Small intestine (tissue), 16 donors: Measurements from ENCODE around the gene GYG2. TPM values are rescaled to one million over a fixed set of nuclear protein-coding genes. Genes with fewer than 3 reads are reported as not detected.
"Not testable (repeated sequence)": the region's sequence is repeated elsewhere in the genome, so short reads cannot be mapped to it uniquely, and the experiment has no call there.

Experiments used
- DNase-seq, 2 donors: peaks; one replicate each; pipeline versions ENCODE4 v3.0.0 to v3.0.0-alpha.2; 2013
- FAIRE-seq: peaks from 2 replicates; lab custom pipeline; 2012; peaks lifted over from hg19 to GRCh38; lab: Jason Lieb, UNC
- H3K27ac ChIP-seq, 3 donors: one replicate each; pipeline ENCODE4 v1.5.1; 2013; ENCODE audit warnings: low read length in 2 of 3, mild to moderate bottlenecking in 2 of 3, control low read depth in 1 of 3, inconsistent platforms in 1 of 3, low read depth in 1 of 3, moderate library complexity in 1 of 3
- H3K27me3 ChIP-seq, 3 donors: one replicate each; pipeline ENCODE4 v1.6.1; 2013; ENCODE audit warnings: low read length in 3 of 3, inconsistent platforms in 1 of 3; ENCODE audit not compliant: control insufficient read depth in 3 of 3, insufficient read depth in 3 of 3
- H3K36me3 ChIP-seq, 3 donors: one replicate each; pipeline ENCODE4 v1.6.1; 2013; ENCODE audit warnings: low read length in 3 of 3, inconsistent platforms in 1 of 3, low read depth in 1 of 3, mild to moderate bottlenecking in 1 of 3, moderate library complexity in 1 of 3; ENCODE audit not compliant: control insufficient read depth in 3 of 3, insufficient read depth in 2 of 3
- H3K4me1 ChIP-seq, 3 donors: one replicate each; pipeline ENCODE4 v1.6.1; 2013; ENCODE audit warnings: low read length in 2 of 3, inconsistent platforms in 1 of 3, low read depth in 1 of 3, mild to moderate bottlenecking in 1 of 3, moderate library complexity in 1 of 3; ENCODE audit not compliant: control insufficient read depth in 3 of 3, insufficient read depth in 2 of 3
- H3K4me3 ChIP-seq, 3 donors: one replicate each; pipeline ENCODE4 v1.5.1; 2013; ENCODE audit warnings: low read length in 3 of 3, control low read depth in 1 of 3, inconsistent platforms in 1 of 3, low read depth in 1 of 3, mild to moderate bottlenecking in 1 of 3, moderate library complexity in 1 of 3
- H3K9me3 ChIP-seq, 2 donors: one replicate each; pipeline ENCODE4 v1.6.1; 2013; ENCODE audit warnings: low read depth in 1 of 2, low read length in 1 of 2; ENCODE audit not compliant: control insufficient read depth in 2 of 2, insufficient read depth in 1 of 2
- WGBS, 3 donors: extraction: QIAGEN DNeasy Blood & Tissue Kit; methylation state at CpG; one replicate each; pipeline ENCODE4 v1.1.7; 2013; 5-methylcytosine and 5-hydroxymethylcytosine counted together
- long read RNA-seq, 10 donors: transcript quantifications; one replicate each; lab custom pipeline, GENCODE V29; 2026
- polyA plus RNA-seq, 4 donors: library from polyadenylated mRNA; stranded (reverse) in 3 of 4; unstranded in 1 of 4; fragments of 200-250 nt in 3 of 4; fragments of 120-200 nt in 1 of 4; gene quantifications; one replicate each; pipeline versions ENCODE4 v1.2.1 to v1.2.3, GENCODE V29; 2013
- donor health status: healthy with polysubstance abuse.
- donor health status: control.
- donor health status: control.
- donor health status: Bipolar disorder and iron deficiency.
- donor health status: healthy.

The GYG2 gene
- 10 to 100 TPM in 1 of 4 donors, 1 to 10 TPM in 3; 1.6 to 12.5 (median 4.3) TPM for polyA plus RNA-seq
- long read RNA-seq, donor 1, transcript GYG2-205 (11 exons, 1,956 nt), result major isoform, 5 of 5 reads
- long read RNA-seq, donor 1, partial matches to known transcripts, result 0 of 5 reads
- long read RNA-seq, donor 1, other reads (novel, unspliced or antisense), result 0 of 5 reads
- long read RNA-seq, donor 2, partial matches to known transcripts, result 0 of 1 reads
- long read RNA-seq, donor 2, other reads (novel, unspliced or antisense), result 0 of 1 reads
- long read RNA-seq, donor 3, partial matches to known transcripts, result 0 of 1 reads
- long read RNA-seq, donor 3, other reads (novel, unspliced or antisense), result 0 of 1 reads
- long read RNA-seq, donor 4, result 0 reads
- long read RNA-seq, donor 5, result 0 reads
- long read RNA-seq, donor 6, result 0 reads
- long read RNA-seq, donor 7, partial matches to known transcripts, result 0 of 2 reads
- long read RNA-seq, donor 7, other reads (novel, unspliced or antisense), result 0 of 2 reads
- long read RNA-seq, donor 8, result 0 reads
- long read RNA-seq, donor 9, result 0 reads
- long read RNA-seq, donor 10, result 0 reads

GRCh38 chrX:2828344-2828958, at the start of gene GYG2:
GYG2 (plus strand) TSS chrX:2828930; CDS start chrX:2830189, 1,259 bp downstream.
- FAIRE-seq (no peak), DNase-seq (peak; percentile 10 to 38)
- 17 to 46% (median 34%) methylated on average over 21 to 56 of the region's 56 CpGs for WGBS, 3 donors
- H3K27ac ChIP-seq, result no peak within 1 kb of the TSS
- no peaks in the 10 kb centered on the region for H3K9me3 ChIP-seq
- H3K4me3 ChIP-seq, result peak within 1 kb of the TSS; percentile 23 to 52 (median 39)
- no peaks in the 10 kb centered on the region for H3K36me3 ChIP-seq
- no peaks in the 10 kb centered on the region for H3K4me1 ChIP-seq
- H3K27me3 ChIP-seq, result no peaks in the 10 kb centered on the region

GRCh38 chrX:2780472-2781225, 48.1 kb upstream of the GYG2 start:
- not testable (repeated sequence) for FAIRE-seq, H3K27me3 ChIP-seq, H3K4me1 ChIP-seq, H3K4me3 ChIP-seq, H3K36me3 ChIP-seq, H3K9me3 ChIP-seq
- 33 to 64% (median 34%) methylated on average over 12 of the region's 12 CpGs for WGBS, 3 donors
- peak overlapping the region in 1 of 3 donors; percentile 83 for H3K27ac ChIP-seq
- peak; percentile 8 to 76 for DNase-seq

GRCh38 chrX:2781226-2781571, 47.5 kb upstream of the GYG2 start:
- FAIRE-seq (no peak), DNase-seq (peak; percentile 3 to 67)
- Histone ChIP-seq H3K27ac (peak overlapping the region in 1 of 3 donors; percentile 83), H3K36me3 (no peaks in the 10 kb centered on the region), H3K27me3 (no peaks in the 10 kb centered on the region), H3K4me3 (no peak overlapping the region), H3K4me1 (peaks cover 0 to 8% (median 0%) of the 10 kb centered on the region in 3 donors), H3K9me3 (no peaks in the 10 kb centered on the region)
- WGBS, 3 donors, result 15 to 72% (median 41%) methylated on average over 1 of the region's 1 CpG

GRCh38 chrX:2781698-2782097, 47.0 kb upstream of the GYG2 start:
- Histone ChIP-seq H3K36me3 (no peaks in the 10 kb centered on the region), H3K27me3 (no peaks in the 10 kb centered on the region), H3K4me3 (no peak overlapping the region), H3K27ac (peak overlapping the region in 1 of 3 donors; percentile 21), H3K4me1 (peaks cover 0 to 8% (median 0%) of the 10 kb centered on the region in 3 donors), H3K9me3 (no peaks in the 10 kb centered on the region)
- WGBS, 3 donors, result 22 to 23% (median 23%) methylated on average over 6 of the region's 6 CpGs
- FAIRE-seq (no peak), DNase-seq (peak in 1 of 2 donors; percentile 16)

- DNase-seq (peak in 1 of 2 donors; percentile 9), FAIRE-seq (no peak)
- H3K27me3 ChIP-seq, result no peaks in the 10 kb centered on the region
- 34 to 64% (median 52%) methylated on average over 4 of the region's 4 CpGs for WGBS, 3 donors
- H3K36me3 ChIP-seq, result no peaks in the 10 kb centered on the region
- H3K4me1 ChIP-seq, result peaks cover 0 to 8% (median 0%) of the 10 kb centered on the region in 3 donors
- H3K4me3 ChIP-seq, result no peak overlapping the region
- H3K27ac ChIP-seq, result peak overlapping the region in 1 of 3 donors; percentile 21
- H3K9me3 ChIP-seq, result no peaks in the 10 kb centered on the region
Measured at GRCh38 chrX:2782171-2782570, 46.6 kb upstream of the GYG2 start.

GRCh38 chrX:2782778-2783177, 46.0 kb upstream of the GYG2 start:
- no peak overlapping the region for H3K4me3 ChIP-seq
- no peaks in the 10 kb centered on the region for H3K36me3 ChIP-seq
- H3K9me3 ChIP-seq, result no peaks in the 10 kb centered on the region
- FAIRE-seq, result no peak
- H3K4me1 ChIP-seq, result peaks cover 0 to 8% (median 0%) of the 10 kb centered on the region in 3 donors
- H3K27ac ChIP-seq, result no peak overlapping the region
- H3K27me3 ChIP-seq, result no peaks in the 10 kb centered on the region
- DNase-seq, result no peak
- 60 to 72% (median 62%) methylated on average over 4 of the region's 4 CpGs for WGBS, 3 donors

- no peak overlapping the region for H3K4me3 ChIP-seq
- no peak overlapping the region for H3K27ac ChIP-seq
- no peaks in the 10 kb centered on the region for H3K9me3 ChIP-seq
- FAIRE-seq (no peak), DNase-seq (no peak)
- H3K27me3 ChIP-seq, result no peaks in the 10 kb centered on the region
- H3K36me3 ChIP-seq, result no peaks in the 10 kb centered on the region
- peaks cover 0 to 8% (median 0%) of the 10 kb centered on the region in 3 donors for H3K4me1 ChIP-seq
- WGBS, 3 donors, result 78 to 87% (median 79%) methylated on average over 6 of the region's 6 CpGs
Measured at GRCh38 chrX:2784026-2784425, 44.7 kb upstream of the GYG2 start.

GRCh38 chrX:2785538-2785937, 43.2 kb upstream of the GYG2 start:
- DNase-seq (no peak), FAIRE-seq (no peak)
- H3K9me3 ChIP-seq, result no peaks in the 10 kb centered on the region
- no peak overlapping the region for H3K27ac ChIP-seq
- 78 to 90% (median 82%) methylated on average over 4 of the region's 4 CpGs for WGBS, 3 donors
- H3K36me3 ChIP-seq, result no peaks in the 10 kb centered on the region
- no peaks in the 10 kb centered on the region for H3K27me3 ChIP-seq
- H3K4me3 ChIP-seq, result no peak overlapping the region
- H3K4me1 ChIP-seq, result peaks cover 0 to 6% (median 0%) of the 10 kb centered on the region in 3 donors
